ENCODE measurements around the gene ETS1.

- TF ChIP-seq POLR2AphosphoS5 (IDR thresholded peaks at IDR 0.05; ENCODE audit: low read depth) (no peak), EZH2 (IDR thresholded peaks at IDR 0.05; ENCODE audit: low read depth, unreplicated experiment) (no peak), CREB1 (CRISPR knock-in tag; IDR thresholded peaks at IDR 0.05; ENCODE audit: low read depth) (no peak)
Measured at GRCh38 chr11:128458321-128458720, 129.0 kb downstream of the ETS1 start.
